GM21423 (cell line): ENCODE results near the gene HSD3B7.
"Not testable (repeated sequence)": the region's sequence is repeated elsewhere in the genome, so short reads cannot be mapped to it uniquely, and the experiment has no call there.

Experiments used
- ATAC-seq: cut with Tn5 transposase; IDR thresholded peaks from one replicate; pipeline ENCODE4 v1.9.1; 2021; ENCODE audit warnings: mild to moderate bottlenecking, moderate library complexity; ENCODE audit not compliant: unreplicated experiment

HSD3B7 gene

GRCh38 chr16:30984669-30985400, at the start of gene HSD3B7:
TSS of gene HSD3B7 (plus strand) at chr16:30985207. CDS start at chr16:30985659, 452 bp downstream.
- peak; percentile 63 for ATAC-seq

GRCh38 chr16:30937692-30938091, 47.3 kb upstream of the HSD3B7 start:
- ATAC-seq: no peak

DNA sequence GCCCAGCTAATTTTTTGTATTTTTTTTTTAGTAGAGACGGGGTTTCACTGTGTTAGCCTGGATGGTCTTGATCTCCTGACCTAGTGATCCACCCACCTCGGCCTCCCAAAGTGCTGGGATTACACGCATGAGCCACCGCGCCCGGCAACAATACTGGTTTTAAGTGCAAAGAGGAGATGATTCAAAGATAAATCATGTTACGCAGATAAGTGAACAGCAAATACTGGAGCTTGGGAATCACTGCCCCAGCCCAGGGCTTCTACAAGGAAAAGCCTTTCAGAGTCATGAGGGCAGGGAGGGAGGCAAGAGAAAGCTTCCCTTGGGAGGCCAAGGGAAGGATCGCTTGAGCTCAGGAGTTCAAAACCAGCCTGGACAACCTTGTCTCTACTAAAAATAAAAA, 45.4 kb upstream of the HSD3B7 start:
- not testable (repeated sequence) for ATAC-seq

DNA sequence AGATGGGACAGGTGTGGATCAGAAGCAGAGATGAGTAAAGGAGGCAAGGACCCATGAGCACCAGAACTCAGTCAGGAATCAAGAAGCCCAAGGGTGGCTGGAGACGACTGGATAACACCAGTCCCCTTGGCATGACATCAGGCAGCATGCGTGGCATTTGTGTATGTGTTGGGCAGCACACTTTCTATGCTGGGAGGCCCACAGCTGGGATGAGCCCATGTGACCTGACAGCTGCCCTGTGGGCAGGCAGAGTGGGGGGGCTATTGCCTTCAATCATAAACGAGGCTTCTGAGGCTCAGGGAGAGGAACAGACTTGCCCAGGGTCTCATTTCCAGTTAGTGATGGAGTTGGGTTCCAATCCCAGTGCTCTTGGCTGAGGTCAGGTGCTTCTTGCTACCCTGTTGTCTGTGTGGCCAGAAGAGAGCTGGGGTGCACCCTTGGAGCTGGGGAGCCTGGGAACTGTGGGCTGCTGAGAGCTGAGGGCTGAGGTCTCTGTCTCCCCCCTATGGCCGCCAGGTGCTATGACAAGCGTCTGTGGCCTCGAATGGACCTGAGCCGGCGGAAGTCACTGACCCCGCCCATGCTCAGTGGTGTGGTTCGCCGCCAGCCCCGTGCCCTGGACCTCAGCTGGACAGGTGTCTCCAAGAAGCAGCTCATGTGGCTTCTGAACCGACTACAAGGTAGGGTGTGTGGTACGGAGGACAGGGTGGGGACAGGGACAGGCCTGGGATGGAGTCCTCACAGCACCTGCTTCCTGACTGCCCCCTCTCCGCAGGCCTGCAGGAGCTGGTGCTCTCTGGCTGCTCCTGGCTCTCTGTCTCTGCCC, 43.2 kb upstream of the HSD3B7 start:
- ATAC-seq: peak; percentile 84

- no peak for ATAC-seq
Measured at GRCh38 chr16:30942426-30942806, 42.6 kb upstream of the HSD3B7 start.

- ATAC-seq: no peak
Measured at GRCh38 chr16:30944352-30944751, 40.7 kb upstream of the HSD3B7 start.

GRCh38 chr16:30946671-30947540, 38.1 kb upstream of the HSD3B7 start:
- no peak for ATAC-seq

DNA sequence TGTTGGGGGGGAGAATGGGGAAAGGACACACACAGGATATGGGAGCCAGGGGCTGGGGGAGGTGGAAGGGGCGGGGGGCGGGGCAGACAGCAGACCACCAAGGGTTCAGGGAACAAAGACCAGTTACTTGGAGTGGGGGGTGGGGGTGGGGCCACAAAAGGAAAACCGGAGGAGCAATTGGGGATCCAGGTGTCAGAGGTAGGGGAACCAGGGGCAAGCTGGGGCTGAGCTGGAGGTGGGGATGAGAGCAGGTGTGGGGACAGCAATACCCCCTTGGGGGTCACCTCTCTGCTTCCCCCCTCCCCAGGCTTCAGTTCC, 37.5 kb upstream of the HSD3B7 start:
- no peak for ATAC-seq

- ATAC-seq: no peak
Measured at GRCh38 chr16:30947859-30948666, 36.9 kb upstream of the HSD3B7 start.

GRCh38 chr16:30948667-30949649, 36.0 kb upstream of the HSD3B7 start, which contains the start of gene ORAI3:
TSS of gene ORAI3 (plus strand) at chr16:30949068. CDS start at chr16:30949290, 222 bp downstream.
- ATAC-seq: peak; percentile 61

DNA sequence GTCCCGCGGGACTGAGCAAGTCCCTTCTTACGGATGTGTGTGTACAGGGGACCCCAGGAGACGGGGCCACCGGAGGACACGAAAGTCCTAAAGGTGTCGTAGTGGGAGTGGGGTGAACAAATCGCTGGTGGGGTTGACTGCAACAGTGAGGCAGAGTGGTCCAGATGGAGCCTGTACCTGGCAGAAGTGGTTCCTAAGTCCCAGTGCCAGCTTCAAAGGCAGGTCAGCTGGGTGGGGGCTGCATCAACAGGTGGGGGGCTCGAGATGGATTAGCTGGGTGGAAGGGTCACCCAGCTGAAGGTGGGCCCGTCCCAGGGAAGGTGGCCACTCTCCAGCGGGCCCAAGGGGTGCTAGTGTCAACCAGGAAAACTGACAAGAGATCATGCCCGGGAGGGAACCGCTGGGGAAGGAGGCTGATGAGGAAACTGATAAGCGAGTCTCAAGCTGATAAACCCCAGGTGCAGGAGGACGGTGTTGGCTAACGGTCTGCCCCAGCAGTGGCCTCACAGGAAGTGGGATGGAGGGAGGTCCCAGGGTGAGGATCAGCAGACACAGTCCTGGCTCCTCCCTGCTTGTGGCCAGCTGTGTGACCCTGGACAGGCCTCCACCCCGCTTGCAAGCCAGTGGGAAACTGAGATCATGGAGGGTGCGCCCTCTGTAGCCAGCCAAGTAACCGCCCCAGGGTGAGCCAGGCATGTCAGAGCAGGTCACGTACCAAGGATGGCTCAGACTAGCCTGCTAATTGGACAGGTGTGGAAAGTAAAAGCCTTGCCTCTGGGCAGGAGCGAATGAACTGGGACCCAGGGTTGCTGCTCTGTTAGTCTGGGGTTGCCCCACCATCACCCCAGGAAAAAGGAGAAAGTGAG, 35.1 kb upstream of the HSD3B7 start:
- peak; percentile 55 for ATAC-seq

DNA sequence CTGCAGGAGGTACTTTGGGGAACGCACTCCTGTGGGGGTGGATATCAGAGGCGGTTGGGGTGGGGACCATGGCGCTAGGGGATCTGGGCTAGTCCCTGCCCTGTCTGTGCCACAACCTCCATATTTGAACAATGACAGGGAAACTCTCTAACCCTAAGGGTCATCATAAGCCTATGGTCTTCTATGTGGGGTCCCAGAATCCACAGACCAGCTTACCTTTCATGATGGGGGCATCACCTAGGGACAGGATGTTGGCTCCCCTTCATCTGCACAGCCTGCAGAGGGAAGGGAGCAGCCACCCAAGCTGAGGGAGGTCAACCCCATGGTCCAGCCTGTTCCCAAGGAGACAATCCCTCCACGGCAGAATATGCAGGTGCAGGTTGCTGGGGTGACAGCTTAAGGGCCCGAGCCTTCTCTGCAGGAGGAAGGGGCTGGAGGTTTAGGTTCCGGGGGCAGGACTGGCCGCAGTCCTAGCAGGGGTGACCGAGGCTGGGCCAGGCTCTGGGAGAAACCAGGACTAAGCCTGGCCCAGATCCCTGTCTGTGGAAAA, 34.4 kb upstream of the HSD3B7 start:
- peak; percentile 4 for ATAC-seq

GRCh38 chr16:30951193-30951592, 33.8 kb upstream of the HSD3B7 start:
- ATAC-seq: no peak

GRCh38 chr16:30951750-30952149, 33.3 kb upstream of the HSD3B7 start:
- no peak for ATAC-seq

DNA sequence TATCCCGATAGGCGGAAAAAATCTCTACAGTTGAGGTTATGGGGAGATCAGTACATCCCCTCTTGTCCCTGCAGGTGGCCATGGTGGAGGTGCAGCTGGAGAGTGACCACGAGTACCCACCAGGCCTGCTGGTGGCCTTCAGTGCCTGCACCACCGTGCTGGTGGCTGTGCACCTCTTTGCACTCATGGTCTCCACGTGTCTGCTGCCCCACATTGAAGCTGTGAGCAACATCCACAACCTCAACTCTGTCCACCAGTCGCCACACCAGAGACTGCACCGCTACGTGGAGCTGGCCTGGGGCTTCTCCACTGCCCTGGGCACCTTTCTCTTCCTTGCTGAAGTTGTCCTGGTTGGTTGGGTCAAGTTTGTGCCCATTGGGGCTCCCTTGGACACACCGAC, 31.9 kb upstream of the HSD3B7 start:
- no peak for ATAC-seq

DNA sequence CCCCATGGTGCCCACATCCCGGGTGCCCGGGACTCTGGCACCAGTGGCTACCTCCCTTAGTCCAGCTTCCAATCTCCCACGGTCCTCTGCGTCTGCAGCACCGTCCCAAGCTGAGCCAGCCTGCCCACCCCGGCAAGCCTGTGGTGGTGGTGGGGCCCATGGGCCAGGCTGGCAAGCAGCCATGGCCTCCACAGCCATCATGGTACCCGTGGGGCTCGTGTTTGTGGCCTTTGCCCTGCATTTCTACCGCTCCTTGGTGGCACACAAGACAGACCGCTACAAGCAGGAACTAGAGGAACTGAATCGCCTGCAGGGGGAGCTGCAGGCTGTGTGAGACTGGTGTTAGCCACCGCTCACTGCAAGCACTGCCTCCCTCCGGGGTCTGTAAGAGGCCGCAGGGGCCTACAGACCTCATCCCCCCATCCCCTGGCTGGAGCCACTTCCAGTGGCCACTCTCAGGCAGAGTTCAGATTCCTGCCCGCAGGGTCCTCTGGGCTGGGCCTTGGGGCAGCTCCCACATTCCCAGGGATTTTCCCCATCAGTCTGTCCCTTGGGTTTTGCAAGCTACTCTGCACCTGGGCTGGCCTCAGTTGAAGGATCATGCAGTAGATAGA, 31.4 kb upstream of the HSD3B7 start:
- no peak for ATAC-seq

- no peak for ATAC-seq
Measured at GRCh38 chr16:30954993-30955392, 30.0 kb upstream of the HSD3B7 start.
